Caki2 (cell line): Measurements from ENCODE around the gene GAGE12G. TPM values are rescaled to one million over a fixed set of nuclear protein-coding genes. Genes with fewer than 3 reads are reported as not detected.
"Not testable (repeated sequence)": the region's sequence is repeated elsewhere in the genome, so short reads cannot be mapped to it uniquely, and the experiment has no call there.

Source experiments
- DNase-seq: peaks from one replicate; pipeline ENCODE4 v3.0.0-alpha.2; 2015; ENCODE audit warnings: low read depth
- in situ Hi-C: cut with HindIII; loops from 2 replicates; pipeline ENCODE4 v1.10.0; 2016; ENCODE audit warnings: low sequenced_read_pairs, low pct_unique_long_range_greater_than_20kb, mixed read lengths
- total RNA-seq: library from RNA; depleted of rRNA; stranded (reverse); fragments of >200 nt; shearing (Covaris generic); gene quantifications from 2 replicates; pipeline ENCODE4 v1.2.3, GENCODE V29; 2014; ENCODE audit warnings: low replicate concordance; rRNA removed

GAGE12G gene, protein sequence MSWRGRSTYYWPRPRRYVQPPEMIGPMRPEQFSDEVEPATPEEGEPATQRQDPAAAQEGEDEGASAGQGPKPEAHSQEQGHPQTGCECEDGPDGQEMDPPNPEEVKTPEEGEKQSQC
- not detected in 2 replicates for total RNA-seq

DNA sequence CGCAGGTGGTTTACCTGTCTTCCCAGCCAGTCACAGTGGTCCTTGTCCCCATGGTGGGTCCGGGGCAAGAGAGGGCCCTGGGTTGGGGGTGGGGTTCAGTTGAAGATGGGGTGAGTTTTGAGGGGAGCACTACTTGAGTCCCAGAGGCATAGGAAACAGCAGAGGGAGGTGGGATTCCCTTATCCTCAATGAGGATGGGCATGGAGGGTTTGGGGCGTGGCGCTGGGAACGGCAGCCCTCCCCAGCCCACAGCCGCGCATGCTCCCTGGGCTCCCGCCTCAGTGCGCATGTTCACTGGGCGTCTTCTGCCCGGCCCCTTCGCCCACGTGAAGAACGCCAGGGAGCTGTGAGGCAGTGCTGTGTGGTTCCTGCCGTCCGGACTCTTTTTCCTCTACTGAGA is at the start of gene GAGE12G:
TSS of gene GAGE12G (plus strand) at position 301 of the 400 bp plus-strand sequence. CDS start 1,155 bp downstream, outside the sequence.
- in situ Hi-C loops, DNase-seq: not testable (repeated sequence)

DNA sequence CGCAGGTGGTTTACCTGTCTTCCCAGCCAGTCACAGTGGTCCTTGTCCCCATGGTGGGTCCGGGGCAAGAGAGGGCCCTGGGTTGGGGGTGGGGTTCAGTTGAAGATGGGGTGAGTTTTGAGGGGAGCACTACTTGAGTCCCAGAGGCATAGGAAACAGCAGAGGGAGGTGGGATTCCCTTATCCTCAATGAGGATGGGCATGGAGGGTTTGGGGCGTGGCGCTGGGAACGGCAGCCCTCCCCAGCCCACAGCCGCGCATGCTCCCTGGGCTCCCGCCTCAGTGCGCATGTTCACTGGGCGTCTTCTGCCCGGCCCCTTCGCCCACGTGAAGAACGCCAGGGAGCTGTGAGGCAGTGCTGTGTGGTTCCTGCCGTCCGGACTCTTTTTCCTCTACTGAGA is 38.3 kb upstream of the GAGE12G start, which contains the start of gene GAGE12C:
TSS of gene GAGE12C (plus strand) at position 301 of the 400 bp plus-strand sequence. CDS start 1,155 bp downstream, outside the sequence.
- in situ Hi-C loops, DNase-seq: not testable (repeated sequence)

GRCh38 chrX:49541433-49541832 is 28.8 kb upstream of the GAGE12G start, which contains the start of gene GAGE12D:
Gene GAGE12D (plus strand): TSS chrX:49541733. CDS start chrX:49542888, 1,155 bp downstream.
- in situ Hi-C loops, DNase-seq: not testable (repeated sequence)

DNA sequence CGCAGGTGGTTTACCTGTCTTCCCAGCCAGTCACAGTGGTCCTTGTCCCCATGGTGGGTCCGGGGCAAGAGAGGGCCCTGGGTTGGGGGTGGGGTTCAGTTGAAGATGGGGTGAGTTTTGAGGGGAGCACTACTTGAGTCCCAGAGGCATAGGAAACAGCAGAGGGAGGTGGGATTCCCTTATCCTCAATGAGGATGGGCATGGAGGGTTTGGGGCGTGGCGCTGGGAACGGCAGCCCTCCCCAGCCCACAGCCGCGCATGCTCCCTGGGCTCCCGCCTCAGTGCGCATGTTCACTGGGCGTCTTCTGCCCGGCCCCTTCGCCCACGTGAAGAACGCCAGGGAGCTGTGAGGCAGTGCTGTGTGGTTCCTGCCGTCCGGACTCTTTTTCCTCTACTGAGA is 19.2 kb upstream of the GAGE12G start, which contains the start of gene GAGE12E:
TSS of gene GAGE12E (plus strand) at position 301 of the 400 bp plus-strand sequence. CDS start 1,155 bp downstream, outside the sequence.
- in situ Hi-C loops, DNase-seq: not testable (repeated sequence)

GRCh38 chrX:49560542-49560941 is 9.7 kb upstream of the GAGE12G start, which contains the start of gene GAGE12F:
Gene GAGE12F (plus strand): TSS chrX:49560842. CDS start chrX:49561997, 1,155 bp downstream.
- in situ Hi-C loops = not testable (repeated sequence)

DNA sequence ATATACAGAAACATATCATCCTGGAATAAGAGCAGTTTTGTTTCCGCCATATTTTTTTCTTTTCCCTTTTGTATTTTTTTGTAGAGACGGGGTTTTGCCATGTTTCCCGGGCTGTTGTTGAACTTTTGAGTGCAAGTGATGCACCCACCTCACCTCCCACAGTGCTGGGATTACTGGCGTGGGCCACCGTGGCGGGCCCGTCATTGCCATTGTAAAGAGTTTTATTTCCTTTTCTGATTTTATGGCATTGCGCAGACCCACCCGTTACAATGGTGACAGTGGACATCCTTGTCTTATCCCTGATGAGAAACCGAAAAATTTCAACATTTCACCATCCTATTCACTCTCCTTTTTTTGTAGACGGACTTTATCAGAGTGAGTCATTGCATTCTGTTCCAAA is 1.5 kb upstream of the GAGE12G start:
- DNase-seq, in situ Hi-C loops: not testable (repeated sequence)

More at GRCh38 chrX:49560542-49560941, 9.7 kb upstream of the GAGE12G start, which contains the start of gene GAGE12F:
- not testable (repeated sequence) for DNase-seq

- in situ Hi-C loops, DNase-seq: not testable (repeated sequence)
Measured at GRCh38 chrX:49569152-49569551, 1.0 kb upstream of the GAGE12G start.

DNA sequence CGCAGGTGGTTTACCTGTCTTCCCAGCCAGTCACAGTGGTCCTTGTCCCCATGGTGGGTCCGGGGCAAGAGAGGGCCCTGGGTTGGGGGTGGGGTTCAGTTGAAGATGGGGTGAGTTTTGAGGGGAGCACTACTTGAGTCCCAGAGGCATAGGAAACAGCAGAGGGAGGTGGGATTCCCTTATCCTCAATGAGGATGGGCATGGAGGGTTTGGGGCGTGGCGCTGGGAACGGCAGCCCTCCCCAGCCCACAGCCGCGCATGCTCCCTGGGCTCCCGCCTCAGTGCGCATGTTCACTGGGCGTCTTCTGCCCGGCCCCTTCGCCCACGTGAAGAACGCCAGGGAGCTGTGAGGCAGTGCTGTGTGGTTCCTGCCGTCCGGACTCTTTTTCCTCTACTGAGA is 9.4 kb downstream of the GAGE12G start, which contains the start of gene GAGE12H:
TSS of gene GAGE12H (plus strand) at position 301 of the 400 bp plus-strand sequence. CDS start 1,155 bp downstream, outside the sequence.
- in situ Hi-C loops, DNase-seq: not testable (repeated sequence)

DNA sequence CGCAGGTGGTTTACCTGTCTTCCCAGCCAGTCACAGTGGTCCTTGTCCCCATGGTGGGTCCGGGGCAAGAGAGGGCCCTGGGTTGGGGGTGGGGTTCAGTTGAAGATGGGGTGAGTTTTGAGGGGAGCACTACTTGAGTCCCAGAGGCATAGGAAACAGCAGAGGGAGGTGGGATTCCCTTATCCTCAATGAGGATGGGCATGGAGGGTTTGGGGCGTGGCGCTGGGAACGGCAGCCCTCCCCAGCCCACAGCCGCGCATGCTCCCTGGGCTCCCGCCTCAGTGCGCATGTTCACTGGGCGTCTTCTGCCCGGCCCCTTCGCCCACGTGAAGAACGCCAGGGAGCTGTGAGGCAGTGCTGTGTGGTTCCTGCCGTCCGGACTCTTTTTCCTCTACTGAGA is 19.0 kb downstream of the GAGE12G start, which contains the start of gene GAGE2A:
TSS of gene GAGE2A (plus strand) at position 301 of the 400 bp plus-strand sequence. CDS start 1,155 bp downstream, outside the sequence.
- DNase-seq, in situ Hi-C loops: not testable (repeated sequence)

- in situ Hi-C loops, DNase-seq: not testable (repeated sequence)
Measured at GRCh38 chrX:49589769-49590478, 19.7 kb downstream of the GAGE12G start.

- DNase-seq, in situ Hi-C loops: not testable (repeated sequence)
Measured at GRCh38 chrX:49590488-49590887, 20.3 kb downstream of the GAGE12G start.

DNA sequence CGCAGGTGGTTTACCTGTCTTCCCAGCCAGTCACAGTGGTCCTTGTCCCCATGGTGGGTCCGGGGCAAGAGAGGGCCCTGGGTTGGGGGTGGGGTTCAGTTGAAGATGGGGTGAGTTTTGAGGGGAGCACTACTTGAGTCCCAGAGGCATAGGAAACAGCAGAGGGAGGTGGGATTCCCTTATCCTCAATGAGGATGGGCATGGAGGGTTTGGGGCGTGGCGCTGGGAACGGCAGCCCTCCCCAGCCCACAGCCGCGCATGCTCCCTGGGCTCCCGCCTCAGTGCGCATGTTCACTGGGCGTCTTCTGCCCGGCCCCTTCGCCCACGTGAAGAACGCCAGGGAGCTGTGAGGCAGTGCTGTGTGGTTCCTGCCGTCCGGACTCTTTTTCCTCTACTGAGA is 28.5 kb downstream of the GAGE12G start, which contains the start of gene GAGE1:
TSS of gene GAGE1 (plus strand) at position 301 of the 400 bp plus-strand sequence. CDS start 1,155 bp downstream, outside the sequence.
- in situ Hi-C loops, DNase-seq: not testable (repeated sequence)

- in situ Hi-C loops = no loop called here
- DNase-seq = no peak
Measured at GRCh38 chrX:49610718-49611310, 40.6 kb downstream of the GAGE12G start.

- no peak for DNase-seq
- in situ Hi-C loops = no loop called here
Measured at GRCh38 chrX:49618574-49618973, 48.4 kb downstream of the GAGE12G start.

Other genes starting within 250 kb of the GAGE12G start
- gene GAGE12J, start 248.4 kb upstream of the GAGE12G start, total RNA-seq = not detected in 2 replicates
- gene GAGE13, start 238.8 kb upstream of the GAGE12G start, total RNA-seq = not detected in 2 replicates
- not detected in 2 replicates for gene GAGE12C, start 38.2 kb upstream of the GAGE12G start, total RNA-seq
- gene GAGE12D, start 28.7 kb upstream of the GAGE12G start, total RNA-seq = not detected in 2 replicates
- not detected in 2 replicates for gene GAGE12E, start 19.1 kb upstream of the GAGE12G start, total RNA-seq
- not detected in 2 replicates for gene GAGE12F, start 9.6 kb upstream of the GAGE12G start, total RNA-seq
- not detected in 2 replicates for gene GAGE12H, start 9.5 kb downstream of the GAGE12G start, total RNA-seq
- not detected in 2 replicates for gene GAGE2A, start 19.1 kb downstream of the GAGE12G start, total RNA-seq
- gene GAGE1, start 28.6 kb downstream of the GAGE12G start, total RNA-seq = not detected in 2 replicates
- gene PAGE1, start 125.6 kb downstream of the GAGE12G start, total RNA-seq = not detected in 2 replicates